Middle frontal gyrus (tissue), 1 donor: Measurements from ENCODE around the gene MMP10.

Source experiments
- DNase-seq: peaks from one replicate; pipeline ENCODE4 v3.0.0-alpha.2; 2015; ENCODE audit warnings: low spot score; ENCODE audit errors: extremely low spot score

MMP10 gene

DNA sequence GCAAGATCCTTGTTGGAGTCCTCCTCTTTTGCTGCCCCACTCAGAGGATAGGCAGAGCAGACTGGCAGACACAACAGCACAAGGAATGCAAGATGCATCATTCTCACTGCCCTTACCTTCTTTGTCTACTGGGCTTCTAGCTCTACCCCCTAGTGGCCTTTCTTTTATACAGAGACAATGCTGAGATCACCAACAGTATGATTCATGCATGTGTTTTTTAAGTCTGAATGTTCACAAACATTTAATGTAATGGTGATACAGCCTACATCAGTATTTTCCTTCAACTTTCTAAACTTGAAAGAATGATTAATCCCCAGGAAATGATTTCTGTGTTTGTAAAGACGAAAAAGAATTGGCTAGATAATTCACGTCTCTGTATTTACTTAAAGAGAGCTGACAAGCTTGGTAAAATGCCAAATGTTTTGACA, at the start of gene MMP10:
TSS of gene MMP10 (minus strand) at position 138 of the 428 bp plus-strand sequence. CDS start at position 101, 37 bp downstream.
- no peak for DNase-seq

DNA sequence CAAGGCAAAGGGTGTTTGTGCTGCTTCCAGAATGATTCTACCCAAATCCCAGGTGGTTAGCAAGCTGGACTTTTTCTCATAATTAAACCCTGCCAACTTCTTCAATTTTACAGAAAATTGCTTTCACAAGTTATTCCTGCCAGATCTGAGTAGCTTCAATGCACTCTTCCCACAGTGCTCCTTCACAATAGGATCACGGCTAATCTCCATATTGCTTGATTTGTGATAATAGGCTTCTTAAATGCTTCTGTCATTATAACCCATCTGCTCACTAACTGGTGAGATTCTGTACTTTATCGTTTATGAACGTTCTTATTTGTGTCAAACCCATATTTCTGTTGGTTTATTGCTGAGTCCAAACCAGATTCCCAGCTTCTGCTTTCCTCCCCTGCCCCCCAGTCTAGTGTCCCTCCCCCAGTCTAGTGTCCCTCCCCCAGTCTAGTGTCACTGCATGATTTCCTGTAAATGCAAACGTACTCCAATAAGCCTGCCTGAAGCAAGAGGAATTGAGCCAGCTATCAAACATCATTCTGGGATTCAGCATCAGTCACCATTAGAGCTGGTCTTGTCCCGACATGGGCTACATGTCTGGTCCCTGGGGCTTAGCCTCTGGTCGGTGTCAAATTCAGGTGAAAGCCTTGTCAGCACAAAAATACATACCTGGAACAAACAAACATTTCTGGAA, 49.0 kb upstream of the MMP10 start:
- no peak for DNase-seq

DNA sequence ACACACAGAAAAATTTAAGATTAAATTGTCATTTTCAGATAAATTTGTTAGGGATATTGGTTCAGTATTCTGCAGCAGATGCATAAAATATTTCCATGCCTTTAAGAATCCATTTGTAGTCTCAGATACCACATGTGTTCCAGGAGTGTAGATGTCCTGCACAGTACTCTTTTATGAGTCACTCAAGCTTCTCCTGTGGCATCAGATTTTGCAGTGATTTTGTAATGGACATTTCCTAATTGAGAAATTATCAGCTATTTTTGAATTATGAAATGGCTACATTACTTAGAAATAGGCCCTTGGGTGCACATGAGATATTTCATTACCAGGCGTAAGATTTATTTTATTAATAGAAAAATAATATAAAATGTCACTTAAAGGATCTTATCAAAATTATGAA, 44.1 kb upstream of the MMP10 start:
- no peak for DNase-seq

DNA sequence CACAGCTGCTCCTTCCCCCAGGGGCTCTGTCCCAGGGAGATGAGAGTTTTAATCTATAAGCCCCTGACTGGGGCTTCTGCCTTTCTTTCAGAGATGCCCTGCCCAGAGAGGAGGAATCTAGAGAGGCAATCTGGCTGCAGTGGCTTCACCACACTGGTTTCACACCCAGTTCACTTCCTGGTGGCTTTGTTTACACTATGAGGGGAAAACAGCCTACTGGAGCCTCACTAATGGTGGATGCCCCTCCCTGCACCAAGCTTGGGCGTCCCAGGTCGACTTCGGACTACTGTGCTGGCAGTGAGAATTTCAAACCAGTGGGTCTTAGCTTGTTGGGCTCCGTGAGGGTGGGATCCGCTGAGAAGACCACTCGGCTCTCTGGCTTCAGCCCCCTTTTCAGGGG, 39.1 kb upstream of the MMP10 start:
- no peak for DNase-seq

DNA sequence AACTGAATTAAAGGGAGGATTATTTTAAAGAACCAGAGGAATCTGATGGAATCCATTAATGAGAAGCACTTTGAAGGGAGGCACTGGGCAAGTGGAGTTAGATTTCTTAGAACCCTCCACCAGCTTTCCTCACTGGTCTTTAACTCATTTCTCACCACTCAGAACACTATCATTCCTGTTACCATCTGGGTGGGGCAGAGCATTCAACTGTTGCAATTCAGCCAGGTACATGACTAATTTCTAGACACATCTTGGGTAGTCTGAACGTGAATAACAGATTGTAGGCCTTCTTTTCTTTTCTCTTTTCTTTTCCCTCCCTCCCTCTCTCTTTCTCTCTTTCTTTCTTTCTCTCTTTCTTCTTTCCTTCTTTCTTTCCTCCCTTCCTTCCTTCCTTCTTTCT, 33.1 kb upstream of the MMP10 start:
- DNase-seq, result no peak

DNA sequence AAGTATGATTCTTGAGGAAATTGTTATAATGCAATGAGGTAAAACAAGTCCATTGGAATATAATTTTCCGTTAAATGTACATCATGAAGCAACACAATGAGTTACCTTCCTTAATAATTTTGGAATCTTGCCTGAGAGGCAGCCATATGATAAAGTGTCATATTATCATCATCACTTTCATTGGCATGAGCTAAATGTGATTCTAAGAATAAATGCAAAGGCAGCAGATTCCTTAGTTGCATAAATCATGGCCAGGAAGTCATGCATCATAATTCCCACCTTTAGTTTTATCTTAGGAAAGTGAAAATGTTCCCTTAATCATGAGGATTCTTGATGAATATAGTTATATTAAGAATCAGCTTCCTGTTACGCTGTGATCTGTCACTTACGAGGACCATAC, 31.8 kb upstream of the MMP10 start:
- no peak for DNase-seq

DNA sequence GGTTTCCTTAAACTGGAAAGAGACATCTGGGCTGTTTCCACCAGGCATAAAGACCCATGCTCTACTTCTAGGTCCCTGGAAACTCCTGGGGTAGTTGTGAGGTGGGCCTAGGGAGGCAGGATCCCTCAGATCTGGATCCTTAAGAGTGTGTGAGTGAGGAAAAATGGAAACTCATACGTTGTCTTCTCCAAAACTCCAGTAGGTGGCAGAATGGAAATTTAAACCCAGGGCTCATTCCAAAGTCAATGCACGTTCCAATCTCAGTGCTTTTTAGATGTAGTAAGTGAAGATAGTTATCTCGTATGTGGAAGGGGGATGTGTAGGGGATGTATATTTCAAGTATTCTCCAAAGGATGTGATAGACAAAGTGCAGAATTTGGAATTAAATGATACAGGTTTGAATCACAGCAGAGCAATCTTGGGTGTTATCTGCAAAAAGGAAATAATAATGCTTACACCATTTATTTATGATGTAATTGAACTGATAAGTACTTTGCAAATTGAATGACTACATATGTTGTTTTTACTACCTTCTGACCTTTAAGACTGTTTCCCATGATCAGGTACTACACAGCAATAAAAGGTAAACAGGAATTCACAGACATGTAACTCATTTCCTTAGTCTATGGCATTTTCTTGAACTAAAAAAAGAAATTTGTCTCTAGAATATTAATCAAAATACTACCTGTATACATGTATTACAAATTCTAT, 30.7 kb upstream of the MMP10 start:
- no peak for DNase-seq

DNA sequence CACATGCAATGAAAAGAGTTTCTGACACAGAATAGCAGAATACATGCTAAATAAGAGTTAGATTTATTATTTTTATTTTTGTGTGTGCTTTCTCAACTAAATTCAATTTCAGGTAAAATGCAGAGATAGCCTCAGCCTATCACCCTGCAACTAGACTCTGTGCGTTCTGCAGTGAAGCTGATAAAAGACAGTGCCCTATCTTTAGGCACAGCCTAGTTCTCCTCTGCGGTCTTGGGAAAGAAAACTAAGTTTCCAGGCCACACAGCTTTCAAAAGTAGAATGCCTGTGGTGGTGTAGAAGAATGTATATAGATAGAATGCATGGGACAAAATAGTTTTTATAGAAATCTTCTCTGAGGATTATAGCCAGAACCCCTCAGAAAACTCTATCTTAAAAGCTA, 29.5 kb upstream of the MMP10 start:
- no peak for DNase-seq

DNA sequence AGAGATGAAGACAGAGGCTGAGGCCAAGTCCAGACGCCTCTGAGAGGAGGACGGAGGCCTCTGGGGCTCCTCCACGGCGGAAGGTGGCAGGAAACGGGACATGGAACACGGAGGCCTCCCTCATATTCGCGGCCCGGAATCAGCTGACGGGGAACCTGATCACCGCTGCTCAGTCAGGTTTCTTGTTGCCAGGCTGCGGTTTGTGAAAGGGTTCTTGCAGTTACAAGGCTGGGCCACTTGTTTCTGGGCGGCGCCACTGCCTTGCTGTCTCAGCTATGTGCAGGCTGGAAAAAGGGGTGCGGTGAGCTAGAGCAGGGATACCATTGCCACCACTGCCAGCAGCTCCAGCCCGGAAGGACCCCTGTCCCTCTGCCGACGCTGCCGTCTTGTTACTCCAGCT, 27.5 kb upstream of the MMP10 start:
- no peak for DNase-seq

DNA sequence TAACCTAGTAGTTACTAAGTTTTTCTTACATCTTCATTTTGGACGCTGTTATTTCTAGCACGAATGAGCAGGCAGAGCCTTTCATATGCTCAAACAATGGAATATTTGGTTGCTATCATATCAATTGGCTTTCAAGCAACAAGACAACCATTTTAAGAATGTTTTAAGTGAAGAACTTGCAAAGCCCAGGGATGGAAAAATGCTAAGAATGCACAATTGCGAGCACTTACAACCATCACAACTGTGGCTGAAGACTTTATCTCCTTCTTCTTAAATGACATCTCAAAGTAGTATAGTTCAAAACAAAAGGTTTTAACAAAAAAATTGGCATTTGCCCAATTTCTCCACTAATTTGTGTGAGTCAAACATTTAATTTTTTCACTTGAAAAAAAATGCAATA, 25.9 kb upstream of the MMP10 start:
- DNase-seq, result no peak

DNA sequence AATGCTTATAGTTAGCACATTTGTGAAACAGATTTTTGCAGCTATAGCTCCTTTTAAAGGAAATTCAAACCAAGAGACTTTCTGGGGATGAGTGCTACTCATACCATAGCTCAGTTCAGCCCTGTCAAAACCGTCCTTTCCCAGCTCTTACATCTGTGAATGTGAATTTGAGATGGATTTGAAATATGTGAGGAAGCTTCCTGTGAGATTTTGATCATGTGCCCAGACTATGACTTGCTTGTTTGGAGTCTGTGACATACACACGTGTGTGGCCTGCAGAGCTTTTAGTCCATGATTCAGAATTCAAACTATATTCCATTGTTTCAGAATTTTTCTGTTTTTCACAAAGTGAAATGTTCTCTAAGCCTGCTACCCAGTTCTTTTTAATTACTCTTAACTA, 21.9 kb upstream of the MMP10 start:
- no peak for DNase-seq

DNA sequence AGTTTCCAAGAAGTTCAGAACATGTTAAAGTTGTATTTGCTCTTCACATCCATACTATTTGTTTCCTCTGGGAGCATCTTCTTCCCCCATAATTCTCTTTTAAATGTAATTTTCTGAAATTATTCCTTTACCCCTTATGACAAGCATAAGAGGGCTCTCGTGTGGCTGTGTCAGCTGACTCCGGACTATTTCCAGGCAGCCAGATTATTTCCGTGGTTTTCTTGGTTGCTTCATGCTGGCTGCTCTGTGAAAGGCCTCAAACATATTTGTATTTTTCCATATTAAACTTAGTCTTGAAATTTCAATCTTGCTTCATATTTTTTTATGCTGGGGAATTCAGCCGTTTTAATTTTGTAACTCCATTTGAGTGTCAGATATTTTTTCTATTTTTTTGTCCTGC, 20.3 kb upstream of the MMP10 start:
- DNase-seq, result no peak

DNA sequence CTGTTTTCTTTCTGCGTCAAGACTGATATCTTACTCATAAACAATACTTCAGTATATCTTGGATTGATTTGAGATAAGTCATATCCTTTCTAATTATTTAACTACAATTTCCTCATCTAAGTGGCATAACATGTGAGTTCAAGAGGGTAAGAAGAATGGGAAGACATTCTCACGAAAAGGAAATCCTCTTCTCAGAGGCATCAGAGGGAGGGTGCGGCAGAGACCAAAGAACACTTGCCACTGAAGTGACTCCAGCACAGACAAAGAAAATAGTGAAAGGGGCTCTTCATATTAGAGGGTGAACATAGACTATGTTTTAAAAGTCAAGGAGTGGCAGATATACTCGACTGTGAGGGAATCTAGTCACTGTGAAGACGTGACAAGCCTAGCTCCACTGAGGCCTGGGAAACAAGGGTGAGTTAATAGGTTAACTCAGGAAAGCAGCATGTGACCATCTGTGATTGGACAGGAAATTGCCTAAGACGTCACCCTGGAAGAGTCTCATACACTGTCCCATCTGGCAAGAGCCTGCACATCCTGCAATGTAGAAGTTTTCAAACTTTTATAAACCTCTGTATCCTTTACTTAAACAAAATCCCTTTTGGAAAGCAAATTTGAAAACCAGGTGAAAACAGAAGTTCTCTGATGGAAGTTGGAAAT, 19.4 kb upstream of the MMP10 start:
- DNase-seq, result no peak

DNA sequence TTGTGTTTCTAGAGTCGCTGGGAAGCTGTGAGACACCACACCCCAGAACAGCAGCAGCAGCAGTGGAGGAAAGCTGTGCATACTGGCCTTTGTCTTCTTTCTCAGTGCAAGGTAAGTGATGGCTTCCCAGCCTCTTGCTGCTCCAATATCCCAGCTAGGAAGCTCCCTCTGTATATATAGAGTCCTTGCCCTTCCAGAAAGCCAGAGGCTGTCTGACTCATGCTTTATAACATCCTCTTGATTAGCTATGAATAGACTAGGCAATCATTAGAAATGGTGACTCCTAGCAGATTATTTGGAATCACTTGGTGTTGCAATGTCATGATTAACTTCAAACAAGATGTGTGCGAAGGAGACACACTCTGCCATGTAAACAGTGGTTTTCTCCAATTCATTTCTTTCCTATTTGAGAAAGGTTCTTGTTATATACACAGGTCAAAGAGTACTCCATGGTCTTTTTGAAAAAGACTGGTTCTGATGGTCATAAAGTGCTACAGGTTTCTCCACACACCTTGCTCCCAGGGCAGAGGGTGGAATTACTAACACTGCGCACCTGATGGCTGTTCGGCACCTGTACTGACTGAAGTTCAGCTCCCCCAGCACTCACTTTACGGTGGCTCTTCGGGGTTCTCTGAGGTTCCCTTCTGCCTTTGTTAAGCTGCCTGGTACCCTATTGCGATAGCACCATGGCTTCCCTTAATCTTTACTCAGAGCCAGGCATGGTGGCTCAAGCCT, 17.8 kb upstream of the MMP10 start, which contains the start of gene MMP1:
TSS of gene MMP1 (minus strand) at position 149 of the 735 bp plus-strand sequence. CDS start at position 81, 68 bp downstream.
- no peak for DNase-seq

DNA sequence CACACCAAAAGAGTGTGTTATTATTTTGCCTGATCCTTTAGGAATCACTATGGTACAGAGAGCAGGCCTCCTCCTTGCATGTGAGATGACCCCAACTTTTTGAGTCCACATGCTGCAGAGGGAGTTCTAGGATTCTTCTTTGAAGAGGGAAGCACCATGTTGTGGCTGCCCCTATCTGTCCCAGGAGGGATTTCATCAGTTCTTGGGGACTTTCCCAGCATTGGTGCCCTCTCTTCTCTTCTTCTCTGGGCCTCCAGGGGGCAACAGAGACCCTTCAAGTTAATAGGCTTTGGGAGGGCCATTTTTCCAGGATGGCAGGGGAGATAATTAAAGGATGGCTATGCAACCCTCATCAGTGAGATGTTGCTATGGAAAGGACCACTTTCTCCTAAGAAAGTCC, 14.0 kb upstream of the MMP10 start:
- DNase-seq, result no peak

DNA sequence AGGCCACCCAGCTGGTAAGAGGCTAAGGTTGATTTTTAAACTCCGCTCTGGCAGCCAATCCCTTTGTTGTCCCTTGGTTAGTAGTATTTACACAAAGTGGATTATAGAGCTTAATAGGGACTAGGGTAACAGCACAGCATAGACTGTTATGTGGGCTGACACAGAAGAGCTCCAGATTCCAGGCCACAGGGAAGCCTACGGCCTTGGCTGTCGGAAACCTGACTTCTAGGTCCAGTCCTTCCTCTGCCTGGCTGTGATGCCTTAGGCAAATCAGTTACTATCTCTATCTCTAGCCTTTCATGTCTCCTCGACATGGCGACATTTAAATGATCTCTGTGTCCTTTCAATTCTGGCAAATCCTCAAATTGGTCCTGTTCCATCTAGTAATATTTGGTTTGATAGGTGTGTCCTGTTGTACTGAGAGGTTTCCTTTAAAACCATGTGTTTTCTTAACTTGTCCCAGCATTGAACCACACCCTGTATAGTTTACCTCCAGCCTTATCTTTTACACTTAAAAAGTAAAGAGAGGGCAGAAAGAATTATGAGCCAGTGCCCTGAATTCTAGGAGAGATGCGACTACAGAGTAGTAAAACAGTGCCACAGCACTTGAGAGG, 13.4 kb upstream of the MMP10 start:
- no peak for DNase-seq

DNA sequence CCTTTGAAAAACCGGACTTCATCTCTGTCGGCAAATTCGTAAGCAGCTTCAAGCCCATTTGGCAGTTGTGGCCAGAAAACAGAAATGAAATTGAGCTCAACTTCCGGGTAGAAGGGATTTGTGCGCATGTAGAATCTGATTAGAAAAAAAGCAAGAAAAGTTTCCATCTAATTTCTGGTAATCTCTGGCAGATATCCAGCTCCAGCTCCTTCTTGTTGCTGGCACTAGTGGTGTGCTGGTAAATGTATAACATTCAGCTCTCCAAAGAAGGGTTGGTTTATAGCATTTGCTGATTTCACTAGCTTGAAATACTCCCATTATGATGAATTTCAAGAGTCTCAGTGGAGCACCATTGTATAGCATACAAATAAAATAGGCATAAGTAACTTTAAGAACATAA, 12.2 kb upstream of the MMP10 start:
- no peak for DNase-seq

DNA sequence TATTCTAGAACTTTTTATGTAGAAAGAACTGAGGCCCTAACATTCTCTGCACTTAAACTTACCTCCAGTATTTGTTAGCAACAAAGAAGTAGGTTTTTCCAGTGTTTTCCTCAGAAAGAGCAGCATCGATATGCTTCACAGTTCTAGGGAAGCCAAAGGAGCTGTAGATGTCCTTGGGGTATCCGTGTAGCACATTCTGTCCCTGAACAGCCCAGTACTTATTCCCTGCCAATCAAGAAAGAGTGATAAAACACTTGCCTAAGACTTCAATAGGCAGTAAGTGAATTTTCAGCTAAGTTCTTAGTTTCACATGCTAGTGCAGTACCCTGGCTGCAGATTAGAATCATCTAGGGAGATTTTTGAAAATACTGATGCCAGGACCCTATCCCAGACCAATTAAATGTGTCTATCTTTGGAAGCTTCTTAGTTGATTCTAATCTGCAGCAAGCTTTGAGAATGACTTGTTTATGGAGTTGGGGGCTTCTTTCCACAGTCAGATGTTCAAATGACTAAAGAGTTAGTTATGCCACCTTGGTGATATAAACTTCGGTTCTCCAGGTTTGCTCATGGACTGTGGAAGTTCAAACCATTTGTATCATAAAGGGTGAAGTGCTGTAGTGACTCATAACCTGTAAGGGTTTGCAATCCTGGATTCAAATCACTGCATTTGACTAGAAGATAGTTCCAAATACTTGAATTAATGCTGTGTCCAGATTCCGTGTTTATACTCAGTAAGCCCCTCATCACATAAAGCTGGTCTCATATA, 11.0 kb upstream of the MMP10 start:
- no peak for DNase-seq

DNA sequence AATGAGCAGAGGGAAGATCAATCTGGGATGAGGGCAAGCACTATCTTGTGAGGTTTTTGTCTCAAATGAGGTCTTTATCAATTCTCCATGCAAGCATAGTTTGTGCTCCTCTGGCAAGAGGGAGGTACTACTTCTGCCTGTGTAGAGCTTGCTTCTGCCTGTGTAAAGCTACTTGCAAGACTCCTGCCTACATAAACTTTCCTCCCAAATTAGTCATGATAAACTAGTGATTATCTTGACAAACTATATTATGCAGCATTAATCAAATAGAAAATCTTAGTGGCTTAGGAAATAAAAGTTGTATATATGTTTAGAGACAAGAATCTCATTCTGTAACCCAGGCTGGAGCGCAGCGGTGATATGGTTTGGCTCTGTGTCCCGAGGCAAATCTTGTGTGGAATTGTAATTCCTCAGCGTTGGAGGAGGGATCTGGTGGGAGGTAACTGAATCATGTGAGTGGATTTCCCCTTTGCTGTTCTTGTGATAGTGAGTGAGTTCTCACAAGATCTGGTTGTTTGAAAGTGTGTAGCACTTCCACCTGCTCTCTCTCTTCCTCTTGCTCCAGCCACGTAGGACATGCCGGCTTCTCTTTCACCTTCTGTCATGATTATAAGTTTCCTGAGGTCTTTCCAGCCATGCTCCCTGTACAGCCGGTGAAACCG, 8.0 kb upstream of the MMP10 start:
- no peak for DNase-seq

DNA sequence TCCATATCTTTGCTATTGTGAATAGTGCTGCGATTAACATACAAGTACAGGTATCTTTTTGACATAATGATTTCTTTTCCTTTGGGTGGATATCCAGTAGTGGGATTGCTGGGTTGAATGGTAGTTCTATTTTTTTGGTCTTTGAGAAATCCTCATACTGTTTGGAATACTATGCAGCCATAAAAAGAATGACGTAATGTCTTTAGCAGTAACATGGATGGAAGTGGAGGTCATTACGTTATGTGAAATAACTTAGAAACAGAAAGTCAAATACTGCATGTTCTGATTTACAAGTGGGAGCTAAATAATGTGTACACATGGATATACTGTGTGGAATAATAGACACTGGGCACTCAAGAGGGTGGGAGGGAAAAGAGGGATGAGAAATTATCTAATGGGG, 4.0 kb upstream of the MMP10 start:
- DNase-seq, result no peak
